ENCODE measurements around the gene ADNP2. TPM values are rescaled to one million over a fixed set of nuclear protein-coding genes. Genes with fewer than 3 reads are reported as not detected.

Gene ADNP2
- total and polyA plus RNA-seq, 2 of the 4 experiments (the other 2 are of a cell fraction), result 5.6 to 18.3 TPM

- H3K18ac ChIP-seq (ENCODE audit: low read depth, low read length), result no peak overlapping the region
- H3K14ac ChIP-seq (replicated peaks; ENCODE audit: low read depth, low read length), result no peak overlapping the region
- H3K36me3 ChIP-seq (ENCODE audit: control insufficient read depth, insufficient read depth, low read length), result no peaks in the 10 kb centered on the region
- no peak overlapping the region for H4K5ac ChIP-seq (ENCODE audit: low read depth, low read length)
- ChIA-PET POLR2A (ENCODE audit: unreplicated experiment) (no interaction called here), CTCF (interaction anchor here (0.6 kb wide), 1 partner anchor 31 kb away, joined by 3 read pairs; no protein-coding TSS in a partner anchor)
- no peaks in the 10 kb centered on the region for H3K79me1 ChIP-seq (ENCODE audit: low read depth in 1 of 2, low read length in 2 of 2)
- peaks cover 4% of the 10 kb centered on the region for H3K9me3 ChIP-seq (ENCODE audit: control insufficient read depth, insufficient read depth, low read length)
- H3K9ac ChIP-seq (ENCODE audit: low read depth, low read length), result no peak overlapping the region
- H4K91ac ChIP-seq (ENCODE audit: insufficient read depth, low read depth, low read length), result no peak overlapping the region
- no peak overlapping the region for H4K8ac ChIP-seq (ENCODE audit: low read depth in 2 of 2, low read length in 2 of 2)
- no peak overlapping the region for H2BK20ac ChIP-seq (ENCODE audit: low read depth, low read length)
- intact Hi-C loops (cut with micrococcal nuclease), result no loop called here
- no peaks in the 10 kb centered on the region for H3K4me1 ChIP-seq (ENCODE audit: control insufficient read depth, insufficient read depth, low read length)
- no peak overlapping the region for H2AK9ac ChIP-seq (replicated peaks; ENCODE audit: low read depth, low read length, poor library complexity)
- TF ChIP-seq RCOR1 (IDR thresholded peaks at IDR 0.05; ENCODE audit: insufficient replicate concordance, low read length) (no peak), MXI1 (IDR thresholded peaks at IDR 0.05; ENCODE audit: borderline replicate concordance, low read depth, low read length) (no peak), ELK1 (IDR thresholded peaks at IDR 0.05; ENCODE audit: borderline replicate concordance, low read depth, low read length) (no peak), USF2 (IDR thresholded peaks at IDR 0.05; ENCODE audit: low read depth, low read length) (no peak), MAFK (IDR thresholded peaks at IDR 0.05; ENCODE audit: low read depth, low read length) (no peak), MAZ (IDR thresholded peaks at IDR 0.05; ENCODE audit: borderline replicate concordance, low read depth, low read length) (no peak), POLR2A (IDR thresholded peaks at IDR 0.05; ENCODE audit: low read depth, low read length) (no peak), CHD1 (IDR thresholded peaks at IDR 0.05; ENCODE audit: low read depth, low read length) (no peak), CTCF (conservative IDR thresholded peaks at IDR 0.05; ENCODE audit: low read depth, low read length) (no peak), NFE2L2 (IDR thresholded peaks at IDR 0.05; ENCODE audit: low read depth, low read length) (no peak), RAD21 (IDR thresholded peaks at IDR 0.05; ENCODE audit: low read length) (no peak), SMC3 (IDR thresholded peaks at IDR 0.05; ENCODE audit: low read depth, low read length) (no peak), CEBPB (IDR thresholded peaks at IDR 0.05; ENCODE audit: low read depth, low read length) (no peak), RFX5 (IDR thresholded peaks at IDR 0.05; ENCODE audit: low read depth, low read length) (no peak), BHLHE40 (IDR thresholded peaks at IDR 0.05; ENCODE audit: low read depth, low read length) (no peak), FOS (IDR thresholded peaks at IDR 0.05; ENCODE audit: low read depth, low read length) (no peak)
- no peak overlapping the region for H2AK5ac ChIP-seq (ENCODE audit: low read depth, low read length)
- WGBS, 2 experiments (ENCODE audit: extremely low coverage in 2 of 2, insufficient read length in 1 of 2), result no CpG with 5 or more reads among the region's 2 CpGs
- no peak overlapping the region for H3K23ac ChIP-seq (ENCODE audit: low read depth, low read length)
- no peak overlapping the region for H3K4ac ChIP-seq (ENCODE audit: low read depth, low read length)
- no peak for DNase-seq
- no peak overlapping the region for H3K56ac ChIP-seq (ENCODE audit: extremely low read depth, insufficient read depth, low read length)
- H2AFZ ChIP-seq (replicated peaks; ENCODE audit: low read length, poor library complexity), result no peak overlapping the region
- H3K27me3 ChIP-seq (ENCODE audit: control insufficient read depth, insufficient read depth, low read length), result peaks cover 1% of the 10 kb centered on the region; the same call in 1 of the 2 replicates
- H2BK5ac ChIP-seq (ENCODE audit: low read depth, low read length, poor library complexity, severe bottlenecking), result no peak overlapping the region
- no peak overlapping the region for H2BK15ac ChIP-seq (ENCODE audit: low read depth, low read length)
- BruUV-seq (replicated peaks), result no TSS peak
- H4K20me1 ChIP-seq (ENCODE audit: insufficient read depth, low read length), result no peaks in the 10 kb centered on the region
- no peaks in the 10 kb centered on the region for H3K9me1 ChIP-seq (ENCODE audit: insufficient read depth, low read length)
- ATAC-seq (ENCODE audit: low read depth), result no peak
- H2BK120ac ChIP-seq (ENCODE audit: low read depth, low read length), result no peak overlapping the region
- in situ Hi-C loops (cut with MboI; ENCODE audit: low sequenced_read_pairs), result no loop called here
- no peak overlapping the region for H3K4me2 ChIP-seq (ENCODE audit: low read depth, low read length)
- no peak overlapping the region for H3K27ac ChIP-seq (ENCODE audit: insufficient read depth, low read length)
- H3K4me3 ChIP-seq (ENCODE audit: insufficient read depth, low read depth, low read length), result no peak overlapping the region
- dilution Hi-C loops (cut with HindIII; ENCODE audit: low sequenced_read_pairs, unreplicated experiment), result no loop called here
Observed at GRCh38 chr18:80088036-80088435, 21.0 kb upstream of the ADNP2 start.

All from IMR-90 (cell line).